Activated CD4-positive, CD25-positive, alpha-beta regulatory T cell treated with anti-CD3 and anti-CD28 coated beads, Interleukin-2, amount 50 U/mL, for 24 hours (primary cell): ENCODE results near the gene SMURF1.

Experiments
- ATAC-seq, 2 donors: fragments of 150-1000 bp; cut with Tn5 transposase; one replicate each; pipeline ENCODE4 v1.10.0; 2021; ENCODE audit warnings: mild to moderate bottlenecking in 1 of 2, moderate library complexity in 1 of 2

Gene SMURF1

DNA sequence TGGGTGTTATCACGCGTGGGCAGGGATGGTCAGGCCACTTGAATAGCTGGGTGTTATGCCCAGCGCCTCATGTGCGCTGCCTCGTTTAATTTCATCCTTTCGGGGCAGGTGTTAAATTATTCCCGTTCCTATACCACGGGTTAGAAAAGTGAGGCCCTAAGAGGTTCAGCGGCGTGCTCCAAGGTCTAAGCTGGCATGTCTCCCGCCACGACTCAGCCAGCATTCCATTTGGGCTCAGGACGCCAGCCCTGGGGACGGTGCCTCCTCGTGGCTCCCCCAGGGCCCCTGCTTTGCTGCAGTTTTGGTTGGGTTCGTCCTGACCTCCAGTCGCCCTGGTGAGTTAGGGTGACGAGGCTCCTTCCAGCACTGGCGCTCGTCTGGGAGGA, 141.1 kb downstream of the SMURF1 start:
- ATAC-seq, result no peak

DNA sequence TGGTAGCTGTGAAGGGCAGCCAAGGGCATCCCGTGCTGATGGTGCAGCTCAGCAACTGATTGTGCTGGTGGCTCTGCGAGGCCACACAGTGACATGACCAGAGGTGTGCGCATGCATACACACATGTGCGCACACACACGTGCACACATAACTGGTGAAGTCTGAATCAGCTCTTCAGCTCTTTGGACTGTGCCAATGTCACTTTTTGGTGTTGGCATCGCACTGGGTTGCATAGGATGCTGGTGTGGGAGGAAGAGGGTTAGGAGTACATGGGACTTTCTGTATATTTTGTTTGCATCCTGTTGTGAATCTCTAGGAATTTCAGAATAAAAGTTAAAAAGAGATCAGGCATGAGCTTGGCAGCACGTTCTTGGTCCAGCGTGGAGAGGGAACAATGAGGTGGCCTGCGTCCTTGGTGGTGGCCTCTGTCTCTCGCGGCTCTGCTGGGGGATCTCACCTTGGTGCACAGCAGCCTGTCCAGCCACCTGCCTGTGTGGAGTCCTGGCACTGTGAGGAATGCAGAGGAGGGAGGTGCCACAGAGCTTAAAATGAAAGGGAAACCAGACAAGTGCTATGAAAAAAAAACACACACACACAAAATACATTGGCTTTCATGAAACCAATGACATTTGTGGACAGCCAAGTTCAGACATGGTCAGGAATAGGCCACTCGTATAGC, 141.6 kb downstream of the SMURF1 start:
- ATAC-seq, result no peak

DNA sequence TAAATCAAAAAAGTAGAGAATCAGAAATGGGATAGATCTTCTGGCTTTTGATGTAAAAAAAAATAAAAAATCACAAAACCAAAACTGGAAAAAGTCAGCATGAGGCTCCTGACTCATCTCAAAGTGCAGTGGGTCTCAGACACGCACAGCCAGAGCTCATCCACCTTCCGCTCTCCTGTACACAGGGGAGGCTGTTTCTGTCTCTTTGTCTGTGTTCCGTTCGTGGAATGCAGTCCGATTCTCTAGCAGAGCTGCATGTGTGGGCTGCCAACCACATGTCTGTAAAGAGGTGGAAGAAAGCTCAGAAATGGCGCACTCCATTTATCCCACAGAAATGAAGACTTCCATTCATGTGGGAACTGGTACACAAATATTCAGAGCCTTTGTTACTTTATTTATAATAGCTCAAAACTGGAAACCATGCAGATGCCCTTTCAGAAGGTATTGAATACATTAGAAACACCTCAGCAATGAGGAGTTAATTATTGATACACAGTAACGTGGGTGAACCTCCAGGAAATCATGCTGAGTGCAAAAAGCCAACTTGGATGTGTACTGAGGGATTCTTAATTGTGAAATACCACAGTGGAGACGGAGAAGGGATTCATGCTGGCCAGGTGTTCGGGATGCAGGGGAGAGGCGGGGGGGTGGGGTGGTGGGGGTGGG, 142.3 kb downstream of the SMURF1 start:
- no peak for ATAC-seq

DNA sequence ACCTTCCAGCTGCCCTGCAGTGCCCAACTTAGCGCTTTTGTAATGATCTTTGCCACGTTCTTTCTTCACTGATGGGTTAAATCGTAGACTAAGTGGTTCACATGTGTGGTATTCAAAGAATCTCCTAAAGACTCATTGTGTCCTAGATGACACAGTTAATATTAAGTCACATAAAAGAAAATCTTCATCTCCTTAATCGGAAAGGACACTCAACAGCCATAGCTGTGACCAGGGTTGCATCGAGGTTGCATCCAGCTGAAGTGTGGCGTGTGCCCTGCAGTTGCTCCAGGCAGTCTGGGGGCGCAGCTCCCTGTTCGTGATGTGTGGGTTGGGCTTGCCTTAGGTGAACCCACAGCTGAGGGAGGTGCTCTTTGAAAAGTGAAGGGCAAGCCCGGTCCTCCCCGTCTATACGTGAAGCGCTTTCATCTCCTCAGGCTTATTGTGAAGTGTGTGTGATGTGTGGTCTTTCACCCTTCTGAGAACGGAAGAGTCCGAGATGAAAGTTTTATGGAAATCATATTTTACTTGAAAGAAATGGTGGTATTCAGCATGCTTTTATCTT, 142.9 kb downstream of the SMURF1 start:
- no peak for ATAC-seq

GRCh38 chr7:99000196-99000903, 143.6 kb downstream of the SMURF1 start:
- ATAC-seq, result no peak

GRCh38 chr7:98998821-98999725, 144.8 kb downstream of the SMURF1 start:
- ATAC-seq, result no peak

- ATAC-seq, result no peak
Observed at GRCh38 chr7:98997846-98998245, 146.1 kb downstream of the SMURF1 start.

GRCh38 chr7:98996150-98996552, 147.8 kb downstream of the SMURF1 start:
- peak in 1 of 2 donors; percentile 27 for ATAC-seq

DNA sequence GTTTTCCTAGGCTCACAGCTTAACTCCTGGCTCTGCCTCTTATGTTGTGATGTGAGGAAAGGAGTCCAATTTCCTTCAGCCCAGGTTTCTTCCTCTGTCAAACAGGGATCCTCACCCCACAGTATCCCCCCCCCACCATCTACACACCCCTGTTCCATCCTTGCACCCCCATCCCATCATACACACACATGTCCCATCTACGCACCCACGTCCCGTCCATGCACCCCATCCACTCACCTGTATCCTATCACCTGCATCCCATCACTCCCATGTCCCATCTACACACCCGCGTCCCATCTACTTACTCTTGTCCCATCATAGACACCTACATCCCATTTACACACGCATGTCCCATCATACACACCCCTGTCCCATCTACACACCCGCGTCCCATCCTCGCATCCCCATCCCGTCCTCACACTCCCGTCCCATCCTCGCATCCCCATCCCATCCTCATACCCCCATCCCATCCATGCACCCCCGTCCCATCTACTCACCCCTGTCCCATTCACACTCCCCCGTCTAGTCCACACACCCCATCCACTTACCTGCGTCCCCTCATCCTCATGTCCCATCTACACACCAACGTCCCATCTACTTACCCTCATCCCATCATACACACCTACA, 148.3 kb downstream of the SMURF1 start:
- ATAC-seq, result no peak

DNA sequence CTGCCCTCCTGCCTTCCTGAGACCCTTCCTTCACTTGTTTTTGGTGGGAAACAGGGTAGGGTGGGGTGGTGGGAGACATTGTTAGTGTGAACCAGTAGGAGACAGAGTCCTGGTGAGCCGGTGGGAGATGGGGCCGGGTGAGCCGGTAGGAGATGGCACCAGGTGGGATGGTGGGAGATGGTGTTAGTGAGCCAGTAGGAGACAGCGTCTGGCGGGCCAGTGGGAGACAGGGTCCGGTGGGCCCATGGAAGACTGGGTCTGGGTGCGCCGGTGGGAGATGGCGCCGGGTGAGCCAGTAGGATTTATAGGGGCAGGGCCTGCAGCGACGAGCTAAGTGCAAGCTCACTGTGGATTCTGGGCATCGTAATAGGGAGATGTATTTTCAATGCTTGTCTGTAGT, 148.8 kb downstream of the SMURF1 start:
- no peak for ATAC-seq

- no peak for ATAC-seq
Observed at GRCh38 chr7:98994046-98994944, 149.6 kb downstream of the SMURF1 start.

DNA sequence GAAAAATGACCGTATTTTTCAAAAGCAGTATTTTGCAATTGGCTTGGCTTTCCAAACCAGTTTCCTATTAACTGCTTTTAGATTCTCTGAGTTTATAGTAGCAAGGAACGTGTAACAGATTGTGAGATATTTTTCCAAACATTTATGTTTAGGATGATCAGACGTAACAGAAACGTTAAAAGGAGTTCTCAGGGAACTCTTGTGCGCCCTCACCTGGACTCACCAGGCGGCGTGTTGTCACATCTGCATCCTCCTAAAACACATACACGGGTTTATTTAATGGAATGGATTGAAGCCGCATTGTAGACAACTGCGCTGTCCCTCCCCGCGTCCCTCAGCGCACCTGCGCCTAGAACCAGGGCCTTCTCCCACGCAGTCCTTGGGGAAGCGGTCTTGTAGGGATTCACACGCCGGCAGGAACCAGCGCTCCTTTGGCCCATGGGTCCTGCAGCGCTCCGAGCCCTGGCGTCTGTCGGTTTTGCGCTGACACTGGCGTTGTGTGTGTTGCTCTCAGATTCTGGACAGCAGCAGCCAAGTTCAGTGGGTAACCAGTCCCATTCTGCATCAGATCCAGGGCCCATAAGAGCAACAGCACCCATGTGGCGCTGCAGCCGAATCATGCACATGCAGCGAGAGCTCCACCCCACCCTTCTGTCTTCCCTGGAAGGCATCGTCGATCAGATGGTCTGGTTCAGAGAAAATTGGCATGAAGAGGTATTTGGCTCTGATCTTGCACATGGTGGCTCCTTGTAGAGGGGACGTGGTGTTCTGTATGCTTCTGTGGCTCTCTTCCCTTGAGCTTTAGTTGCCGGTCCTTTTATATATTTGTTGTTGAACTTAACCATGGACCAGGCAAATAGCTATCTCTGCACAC, 150.6 kb downstream of the SMURF1 start:
- ATAC-seq, result no peak

DNA sequence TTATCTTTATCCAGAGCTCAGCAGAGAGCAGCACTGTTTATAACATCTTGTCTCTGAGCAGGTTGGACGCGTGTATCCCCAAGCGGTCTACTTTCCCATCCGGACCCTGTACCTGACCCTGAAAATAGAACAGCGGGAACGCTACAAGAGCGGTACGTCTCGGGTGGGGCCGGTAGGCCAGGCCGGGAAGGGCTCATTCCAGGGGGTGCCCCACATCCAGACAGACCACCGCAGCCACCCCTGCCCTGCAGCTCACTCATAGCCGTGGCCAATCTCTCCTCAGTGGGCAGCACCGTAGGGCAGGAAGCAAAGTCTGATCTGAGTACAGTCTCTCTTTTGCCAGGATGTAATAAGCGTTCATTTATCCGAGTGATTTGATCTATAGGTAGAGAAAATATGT, 151.8 kb downstream of the SMURF1 start:
- ATAC-seq, result no peak

- no peak for ATAC-seq
Observed at GRCh38 chr7:98991141-98991540, 152.8 kb downstream of the SMURF1 start.

GRCh38 chr7:98990356-98990755, 153.6 kb downstream of the SMURF1 start:
- ATAC-seq, result no peak

- no peak for ATAC-seq
Observed at GRCh38 chr7:98988641-98989040, 155.3 kb downstream of the SMURF1 start.

DNA sequence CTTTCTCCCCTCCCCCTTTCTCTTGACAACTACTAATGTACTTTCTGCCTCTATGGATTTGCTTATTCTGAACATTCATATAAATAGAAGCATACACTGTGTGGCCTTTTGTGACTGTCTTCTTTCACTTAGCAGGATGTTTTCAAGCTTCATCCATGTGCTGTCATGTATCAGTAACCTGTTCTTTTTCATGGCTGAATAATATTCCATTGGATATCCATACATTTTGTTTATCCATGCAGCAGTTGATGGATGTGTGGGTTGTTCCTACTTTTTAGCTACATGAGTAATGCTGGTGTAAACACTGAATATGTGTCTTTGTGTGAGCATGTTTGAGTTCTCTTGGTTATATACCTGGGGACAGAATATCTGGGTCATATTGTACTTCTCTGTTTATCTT, 158.0 kb downstream of the SMURF1 start:
- no peak for ATAC-seq

DNA sequence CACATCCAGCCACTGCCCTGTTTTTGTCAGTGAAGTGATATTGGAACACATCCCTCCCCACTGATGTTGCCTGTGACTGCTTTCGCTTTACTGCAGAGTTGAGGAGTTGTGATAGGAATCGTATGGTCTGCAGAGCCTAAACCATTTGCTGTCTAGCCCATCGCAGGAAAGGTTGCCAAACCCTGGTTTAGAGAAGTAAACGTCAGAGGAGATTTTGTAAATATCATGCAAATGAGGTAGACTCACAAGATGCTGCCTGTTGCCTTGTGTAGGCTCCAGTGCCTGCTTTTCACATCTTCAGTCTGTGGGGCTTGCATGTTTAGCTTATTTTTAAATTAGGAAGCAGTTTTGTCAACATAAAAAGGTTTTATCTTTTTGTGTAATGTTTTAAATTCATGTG, 158.5 kb downstream of the SMURF1 start:
- no peak for ATAC-seq

DNA sequence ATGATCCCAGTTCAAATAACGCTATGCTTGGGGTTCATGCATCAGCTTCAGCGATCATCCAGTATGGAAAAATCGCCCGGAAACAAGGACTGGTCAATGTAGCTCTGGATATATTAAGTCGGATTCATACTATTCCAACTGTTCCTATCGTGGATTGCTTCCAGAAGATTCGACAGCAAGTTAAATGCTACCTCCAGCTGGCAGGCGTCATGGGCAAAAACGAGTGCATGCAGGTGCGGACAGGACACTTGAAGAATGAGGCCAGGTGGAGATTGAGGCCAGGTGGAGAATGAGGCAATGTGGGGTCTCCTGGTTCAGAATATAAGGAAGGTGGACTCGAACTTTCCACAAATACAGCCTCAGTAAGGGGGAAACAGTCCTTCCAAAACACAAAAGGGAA, 159.8 kb downstream of the SMURF1 start:
- no peak for ATAC-seq

DNA sequence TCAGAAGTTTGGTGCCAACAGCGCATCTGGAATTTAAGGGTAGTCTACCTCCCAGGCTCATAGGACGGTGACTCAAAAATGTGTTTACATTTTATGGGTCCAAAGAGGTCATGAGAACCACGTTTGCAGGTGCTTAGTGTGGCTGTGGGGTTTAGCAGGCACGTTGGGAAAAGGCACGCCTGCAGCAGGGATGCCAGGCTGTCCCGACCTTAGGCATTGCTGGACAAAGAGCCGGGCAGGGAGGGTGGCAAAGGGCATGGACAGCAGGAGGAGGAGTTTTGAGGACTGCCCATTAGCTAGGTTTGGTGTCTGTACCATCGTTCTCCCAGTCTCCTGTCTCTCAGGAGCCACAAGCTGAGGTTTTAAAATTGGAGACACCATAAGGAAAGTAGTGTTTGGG, 161.2 kb downstream of the SMURF1 start:
- no peak for ATAC-seq
